ENCODE results near the gene ARHGAP26.

GRCh38 chr5:143077453-143078103 is 307.4 kb downstream of the ARHGAP26 start:
- no peak for TF ChIP-seq CTCF (IDR thresholded peaks at IDR 0.05)
- TF ChIP-seq POLR2A (IDR thresholded peaks at IDR 0.05): no peak
